HG03342 (cell line): ENCODE data around the gene ZFYVE9.
A peak's percentile ranks its signal among the peaks of the same experiment; 100 is the strongest.
"Not testable (repeated sequence)": the region's sequence is repeated elsewhere in the genome, so short reads cannot be mapped to it uniquely, and the experiment has no call there.

Experiments used
- ATAC-seq: cut with Tn5 transposase; IDR thresholded peaks from one replicate; pipeline ENCODE4 v1.9.1; 2021; ENCODE audit warnings: mild to moderate bottlenecking, moderate library complexity; ENCODE audit not compliant: unreplicated experiment

The ZFYVE9 gene

DNA sequence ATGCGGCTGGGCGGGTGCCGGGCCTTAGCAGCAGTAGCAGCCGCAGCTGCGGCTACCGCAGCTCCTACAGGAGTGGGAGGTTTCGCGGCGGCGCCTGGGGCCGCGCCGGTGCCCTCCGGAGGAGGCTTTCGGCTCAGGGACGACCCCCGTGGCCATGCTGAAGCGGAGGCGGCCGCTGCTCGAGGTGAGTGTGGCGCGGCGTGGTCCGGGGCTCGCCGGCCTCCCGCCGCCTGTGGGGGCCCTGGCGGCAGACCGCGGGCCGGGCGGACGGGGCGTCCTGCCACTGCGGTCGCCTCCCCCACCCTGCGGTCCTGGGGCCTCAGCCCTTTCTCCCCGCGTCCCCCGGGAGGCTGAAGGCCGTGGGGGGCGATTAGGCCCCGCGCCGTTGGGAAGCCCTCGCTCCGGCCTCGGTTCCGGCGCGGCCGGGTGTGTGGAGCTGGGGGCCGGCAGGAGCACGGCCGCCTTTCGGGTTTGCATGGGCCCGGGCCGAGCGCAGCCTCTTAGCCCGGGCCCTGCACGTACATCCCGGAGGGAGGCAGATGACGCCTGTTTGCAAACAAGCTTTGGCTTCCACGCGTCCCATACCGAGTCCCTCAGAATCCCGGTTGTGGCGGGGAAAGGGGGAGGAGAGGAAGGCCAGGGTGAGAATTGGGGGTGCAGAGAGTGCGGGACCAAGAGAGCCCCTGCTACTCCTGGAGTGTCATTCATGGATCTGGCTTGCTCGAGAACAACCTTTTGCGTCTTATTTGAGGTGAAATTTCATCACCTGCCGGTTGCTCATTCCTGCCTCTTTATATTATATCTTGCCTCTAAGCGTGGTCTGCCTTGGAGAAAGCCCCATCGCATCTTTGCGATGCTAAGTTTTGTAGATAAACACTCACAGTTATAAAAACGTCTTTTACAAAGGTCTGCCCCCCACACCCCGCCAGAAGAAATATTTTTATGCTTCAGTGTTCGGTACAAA lies 613 bp downstream of the ZFYVE9 start:
- peak; percentile 47 for ATAC-seq

DNA sequence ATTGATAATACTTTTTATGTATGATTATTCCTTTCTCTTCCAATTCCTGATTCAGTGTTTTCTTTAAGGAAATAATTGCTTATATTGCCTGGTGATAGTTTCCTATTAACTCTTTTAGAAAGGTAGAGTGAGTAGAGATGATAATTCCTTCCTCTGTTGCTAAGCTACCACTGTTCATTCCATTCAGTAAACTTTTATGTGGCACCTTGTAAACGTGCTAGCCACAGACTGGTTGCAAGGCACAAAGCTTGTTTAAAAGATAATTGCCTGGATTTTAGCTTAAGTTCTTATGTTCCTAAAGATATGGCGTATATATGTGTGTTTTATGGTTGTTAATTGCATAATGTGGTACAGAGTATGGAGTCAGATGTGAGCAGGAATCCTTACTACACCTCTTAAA lies 3.2 kb downstream of the ZFYVE9 start:
- no peak for ATAC-seq

DNA sequence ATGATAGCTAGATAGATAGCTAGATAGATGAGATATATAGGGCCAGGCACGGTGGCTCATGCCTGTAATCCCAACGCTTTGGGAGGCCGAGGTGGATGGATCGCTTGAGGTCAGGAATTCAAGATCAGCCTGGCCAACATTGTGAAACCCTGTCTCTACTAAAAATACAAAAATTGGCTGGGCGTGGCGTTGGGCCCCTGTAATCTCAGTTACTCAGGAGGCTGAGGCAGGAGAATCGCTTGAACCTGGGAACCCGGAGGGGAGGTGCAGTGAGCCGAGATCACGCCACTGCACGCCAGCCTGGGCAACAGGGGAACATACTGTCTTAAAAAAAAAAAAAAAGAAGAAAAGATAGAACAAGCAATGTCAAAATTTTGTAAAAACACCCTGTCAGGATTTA lies 8.6 kb downstream of the ZFYVE9 start:
- ATAC-seq: not testable (repeated sequence)

DNA sequence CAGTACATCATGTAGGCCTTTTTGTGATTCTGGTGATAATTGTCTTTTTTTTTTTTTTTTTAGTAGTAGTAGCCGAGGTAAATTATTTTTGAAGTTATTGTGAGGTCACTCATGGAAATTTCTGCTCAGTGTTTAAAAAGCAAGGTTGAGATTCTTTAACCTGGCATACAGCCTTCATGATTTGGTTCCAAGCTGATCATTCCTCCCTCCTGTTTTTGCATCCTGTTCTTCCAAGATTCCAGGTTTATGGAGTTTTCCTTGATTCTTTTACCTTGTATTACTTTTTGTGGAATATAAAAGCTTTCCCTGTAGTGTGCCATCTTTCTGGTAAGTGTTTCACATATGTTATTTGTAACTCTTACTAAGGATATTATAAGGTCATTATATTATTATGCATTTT lies 9.1 kb downstream of the ZFYVE9 start:
- ATAC-seq: no peak

DNA sequence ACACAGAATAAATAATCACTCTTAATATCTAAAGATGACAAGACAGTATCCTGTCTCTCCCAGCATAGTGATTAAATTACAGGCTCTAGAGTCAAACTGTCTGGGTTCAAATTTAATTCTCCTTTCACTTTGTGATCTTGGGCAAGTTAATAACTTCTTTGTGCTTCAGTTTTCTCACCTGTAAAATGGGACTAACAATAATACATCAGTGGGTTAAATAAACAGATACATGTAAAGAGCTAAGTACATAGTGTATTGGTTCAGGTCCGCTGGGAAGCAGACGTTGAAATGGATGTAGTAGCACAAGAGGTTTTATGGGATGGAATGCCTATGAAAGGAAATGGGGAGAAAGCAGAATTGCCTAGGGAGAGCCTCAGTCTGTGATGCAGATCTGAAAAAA lies 10.7 kb downstream of the ZFYVE9 start:
- no peak for ATAC-seq

DNA sequence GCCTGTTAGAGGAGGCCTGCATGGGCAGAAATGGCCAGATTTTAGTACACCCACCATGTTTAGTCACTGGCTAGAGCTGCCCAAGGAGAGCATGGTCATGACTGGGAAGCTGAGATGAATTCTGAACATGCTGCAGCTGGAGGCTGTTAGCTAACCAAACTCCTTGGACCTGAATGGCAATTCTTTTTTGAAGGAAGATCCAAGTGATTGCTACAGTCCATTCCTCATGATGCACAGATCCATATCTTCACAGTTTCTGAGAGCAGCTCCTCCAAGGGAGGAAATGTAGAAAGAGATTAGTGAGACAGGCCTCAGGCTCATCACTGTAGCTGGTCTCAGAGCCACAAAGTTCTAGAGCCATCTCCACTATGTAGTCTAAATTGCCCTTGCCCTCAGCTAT lies 11.1 kb downstream of the ZFYVE9 start:
- ATAC-seq: no peak

DNA sequence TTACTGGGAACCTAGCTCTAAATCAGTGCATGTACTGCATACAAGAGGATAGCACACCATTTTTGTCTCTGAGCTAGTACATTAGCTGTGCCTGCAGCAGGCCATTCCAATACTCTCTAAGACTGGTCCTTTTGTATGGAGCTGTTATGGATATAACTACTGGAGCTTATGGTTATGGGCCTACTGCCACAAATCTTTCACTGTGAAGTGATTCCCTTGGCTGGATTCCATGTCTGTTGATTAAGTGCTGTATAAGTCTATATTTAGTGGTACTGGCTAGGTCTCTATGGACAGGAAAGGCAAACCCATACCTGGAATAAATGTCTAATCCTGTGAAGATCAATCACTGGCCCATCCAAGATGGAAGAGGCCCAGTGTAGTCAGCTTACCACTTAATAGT lies 12.0 kb downstream of the ZFYVE9 start:
- ATAC-seq: no peak

DNA sequence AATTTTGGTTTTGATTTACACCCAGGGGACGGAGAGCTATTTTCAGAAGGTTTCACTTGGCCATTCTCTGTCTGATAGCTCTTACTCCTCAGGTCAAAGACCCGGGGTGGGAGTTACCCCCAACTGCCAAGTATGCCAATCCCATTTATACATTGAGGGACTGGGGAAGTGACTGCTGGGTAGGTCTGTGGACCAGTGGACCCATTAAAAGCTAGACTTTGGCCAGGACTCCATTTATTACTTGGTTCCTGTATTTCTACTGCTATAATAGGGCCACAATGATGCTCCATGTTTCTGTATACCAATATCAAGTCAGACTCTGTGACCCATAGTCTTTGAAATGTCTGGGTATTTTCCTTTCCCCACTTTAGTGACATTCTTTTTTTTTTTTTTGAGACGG lies 14.6 kb downstream of the ZFYVE9 start:
- ATAC-seq: no peak

DNA sequence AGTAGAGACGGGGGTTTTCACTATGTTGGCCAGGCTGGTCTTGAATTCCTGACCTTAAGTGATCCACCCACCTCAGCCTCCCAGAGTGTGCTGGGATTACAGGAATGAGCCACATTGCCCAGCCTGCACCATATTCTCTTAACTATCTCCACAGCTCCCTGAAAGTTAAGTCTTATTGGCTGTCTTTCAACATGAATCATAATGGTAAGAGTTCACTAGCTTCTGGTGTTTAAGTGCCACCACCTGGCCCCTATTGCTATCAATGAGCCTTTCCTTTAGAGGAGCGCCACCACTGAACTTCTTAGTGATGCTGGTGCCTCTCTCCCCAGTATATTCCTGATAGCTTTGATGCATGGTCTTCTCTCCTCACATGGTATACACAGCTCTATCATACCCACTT lies 15.7 kb downstream of the ZFYVE9 start:
- ATAC-seq: no peak

DNA sequence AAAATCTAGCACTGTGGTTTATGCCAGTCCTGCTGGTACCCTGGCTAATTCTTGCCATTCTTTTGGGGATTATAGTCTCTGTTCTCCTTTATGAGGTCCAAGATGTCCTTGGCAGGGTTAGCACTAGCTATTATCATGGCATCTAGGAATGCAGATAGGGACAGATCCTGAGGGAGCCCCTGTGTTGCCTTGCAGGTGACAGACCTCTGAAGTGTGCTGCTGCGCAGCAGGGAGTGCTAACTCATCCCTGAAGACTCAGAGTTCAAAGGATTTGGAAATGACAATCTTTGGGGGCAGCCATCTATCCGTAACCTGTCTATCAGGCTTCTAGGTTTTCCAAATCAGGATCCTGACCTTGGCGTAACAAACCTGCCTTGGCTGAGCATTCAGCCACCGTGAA lies 16.3 kb downstream of the ZFYVE9 start:
- no peak for ATAC-seq

DNA sequence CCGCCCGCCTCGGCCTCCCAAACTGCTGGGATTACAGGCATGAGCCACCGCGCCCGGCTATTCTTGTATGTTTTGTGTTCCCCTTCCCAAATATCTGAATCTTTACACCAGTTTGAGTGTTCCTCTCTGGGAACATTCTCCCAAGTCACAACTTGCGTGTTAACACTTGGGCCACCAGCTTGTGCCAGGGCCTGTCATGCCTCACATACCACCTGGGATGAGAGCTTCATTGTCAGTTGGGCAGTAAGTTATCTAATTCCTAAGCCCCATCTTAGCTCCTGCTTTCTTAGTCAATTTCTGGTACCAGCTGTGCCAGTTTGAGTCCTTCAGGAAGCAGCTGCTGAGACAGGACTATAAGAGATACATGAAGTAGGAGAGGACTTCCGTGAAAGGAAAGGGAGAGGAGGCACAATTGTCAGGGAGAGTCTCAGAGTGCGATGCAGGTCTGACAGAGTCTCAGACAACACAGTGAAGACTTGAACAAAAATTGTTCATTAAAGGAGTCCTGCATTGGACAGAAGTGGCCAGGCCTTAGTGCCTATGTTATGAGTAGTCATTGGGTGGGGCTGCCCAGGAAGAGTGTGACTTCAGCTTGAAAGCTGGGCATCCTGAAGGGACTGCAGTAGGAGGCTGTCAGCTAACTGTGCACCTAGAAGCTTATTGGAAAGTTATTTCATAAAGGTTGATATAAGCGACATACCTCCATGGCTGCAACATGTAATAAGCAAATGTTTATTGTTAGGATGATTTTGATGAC lies 17.3 kb downstream of the ZFYVE9 start:
- ATAC-seq: no peak

DNA sequence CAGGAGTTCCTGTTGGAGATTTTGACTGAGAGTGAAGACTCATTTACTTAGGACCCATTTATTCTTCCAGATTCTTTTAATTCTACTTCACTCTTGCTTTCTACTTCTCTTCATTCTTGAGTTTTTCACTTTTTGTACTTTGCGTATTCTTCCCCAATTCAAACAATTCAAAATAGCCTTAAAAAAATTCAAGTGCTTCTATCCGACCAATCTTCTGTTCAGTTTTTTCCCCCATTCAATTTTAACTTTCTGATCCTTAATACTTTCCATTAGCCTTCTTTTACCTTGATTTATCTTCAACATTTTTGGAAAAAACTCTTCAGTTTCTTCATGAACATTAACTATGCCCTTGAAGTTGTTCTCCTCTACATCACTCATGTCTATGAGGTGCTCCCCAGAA lies 21.1 kb downstream of the ZFYVE9 start:
- ATAC-seq: no peak

DNA sequence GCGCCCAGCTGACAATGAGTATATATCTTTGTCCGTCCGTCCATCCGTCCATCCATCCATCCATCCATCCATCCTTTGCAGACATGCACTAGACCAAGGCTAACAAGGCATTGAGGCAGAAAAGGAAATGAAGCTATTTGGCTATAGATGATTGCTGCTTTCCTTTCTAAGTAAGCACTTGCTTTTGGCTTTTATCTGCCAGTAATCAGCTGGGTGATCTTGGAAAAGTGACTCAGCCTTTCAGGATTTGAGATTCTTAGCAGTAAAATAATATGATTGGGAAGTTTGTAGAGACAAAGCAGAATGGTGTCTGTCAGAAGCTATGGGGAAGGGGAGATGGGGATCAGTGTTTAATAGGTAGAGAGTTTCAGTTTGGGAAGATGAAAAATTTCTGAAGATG lies 22.7 kb downstream of the ZFYVE9 start:
- ATAC-seq: no peak

DNA sequence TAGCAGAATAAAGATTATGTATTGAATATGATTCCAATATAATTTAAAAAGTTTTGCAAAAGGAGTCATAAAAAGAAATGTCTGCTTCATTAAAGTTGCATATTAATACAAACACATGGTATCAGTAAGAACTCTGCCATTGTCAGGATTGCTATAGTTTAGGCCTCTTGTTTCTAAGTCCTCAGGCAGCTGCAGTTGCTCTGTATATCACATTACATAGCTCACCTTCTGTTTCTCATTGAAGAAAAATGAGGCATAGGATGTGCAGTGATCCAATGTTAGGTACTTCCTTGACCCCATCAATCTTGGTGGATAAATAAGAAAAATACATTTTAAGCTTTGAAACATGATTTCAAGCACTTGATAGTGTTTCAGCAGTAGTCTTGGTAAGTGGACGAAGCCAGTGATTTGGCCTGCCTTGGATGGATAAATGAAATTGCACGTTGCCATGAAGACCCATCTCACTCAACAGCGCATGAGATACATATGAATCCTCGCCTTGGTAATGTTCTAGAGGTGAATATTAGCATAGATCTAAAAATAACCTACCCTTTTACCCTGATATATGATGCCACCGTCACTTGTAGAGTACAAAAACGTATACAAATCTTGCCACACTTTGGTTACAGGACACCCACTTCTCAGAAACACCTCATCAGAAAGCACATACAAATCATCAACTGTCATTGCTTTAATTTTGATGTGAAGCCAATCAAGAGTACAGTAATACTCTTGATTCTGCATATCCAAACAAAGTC lies 25.3 kb downstream of the ZFYVE9 start:
- ATAC-seq: no peak

DNA sequence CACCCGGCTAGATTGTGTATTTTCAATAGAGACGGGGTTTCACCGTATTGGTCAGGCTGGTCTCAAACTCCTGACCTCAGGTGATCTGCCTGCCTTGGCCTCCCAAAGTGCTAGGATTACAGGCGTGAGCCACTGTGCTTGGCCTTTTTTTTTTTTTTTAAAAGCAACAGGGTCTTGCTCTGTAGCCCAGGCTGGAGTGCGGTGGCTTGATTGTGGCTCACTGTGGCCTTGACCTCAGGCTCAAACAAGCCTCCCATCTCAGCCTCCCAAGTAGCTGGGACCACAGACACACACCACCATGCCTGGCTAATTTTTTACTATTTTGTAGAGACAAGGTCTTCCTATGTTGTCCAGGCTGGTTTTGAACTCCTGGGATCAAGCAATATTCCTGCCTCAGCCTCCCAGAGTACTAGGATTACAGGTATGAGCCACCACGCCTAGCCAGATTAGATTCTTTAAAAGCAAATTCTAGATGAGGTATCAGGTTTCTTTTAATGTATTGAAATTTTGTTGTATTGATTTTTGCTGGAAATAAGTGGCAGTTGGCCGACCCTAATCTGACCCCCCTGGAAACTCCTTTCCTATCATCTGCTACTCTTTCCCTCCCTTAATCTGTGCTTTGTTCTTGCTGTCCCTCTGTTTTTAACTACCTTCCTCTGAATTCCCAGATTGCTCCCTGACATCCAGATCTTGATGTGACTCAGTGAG lies 26.6 kb downstream of the ZFYVE9 start:
- no peak for ATAC-seq

DNA sequence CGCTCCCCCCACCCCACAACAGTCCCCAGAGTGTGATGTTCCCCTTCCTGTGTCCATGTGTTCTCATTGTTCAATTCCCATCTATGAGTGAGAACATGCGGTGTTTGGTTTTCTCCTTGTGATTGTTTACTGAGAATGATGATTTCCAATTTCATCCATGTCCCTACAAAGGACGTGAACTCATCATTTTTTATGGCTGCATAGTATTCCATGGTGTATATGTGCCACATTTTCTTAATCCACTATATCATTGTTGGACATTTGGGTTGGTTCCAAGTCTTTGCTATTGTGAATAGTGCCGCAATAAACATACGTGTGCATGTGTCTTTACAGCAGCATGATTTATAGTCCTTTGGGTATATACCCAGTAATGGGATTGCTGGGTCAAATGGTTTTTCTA lies 29.3 kb downstream of the ZFYVE9 start:
- not testable (repeated sequence) for ATAC-seq

DNA sequence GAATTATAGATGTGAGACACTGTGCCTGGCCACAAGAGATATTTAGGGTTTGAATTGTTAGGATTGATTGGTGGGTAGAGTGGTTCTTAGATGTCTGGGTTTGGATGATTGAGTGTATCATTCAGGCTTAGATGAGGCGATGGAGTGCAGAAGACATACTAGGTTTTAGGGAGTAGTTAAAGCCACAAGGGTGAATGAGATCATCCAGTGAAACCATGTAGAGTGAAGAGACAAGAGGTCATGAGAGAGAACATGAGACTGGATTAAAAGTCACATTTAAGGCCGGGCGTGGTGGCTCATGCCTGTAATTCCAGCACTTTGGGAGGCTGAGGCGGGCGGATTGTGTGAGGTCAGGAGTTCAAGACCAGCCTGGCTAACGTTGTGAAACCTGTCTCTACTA lies 37.2 kb downstream of the ZFYVE9 start:
- ATAC-seq: no peak

DNA sequence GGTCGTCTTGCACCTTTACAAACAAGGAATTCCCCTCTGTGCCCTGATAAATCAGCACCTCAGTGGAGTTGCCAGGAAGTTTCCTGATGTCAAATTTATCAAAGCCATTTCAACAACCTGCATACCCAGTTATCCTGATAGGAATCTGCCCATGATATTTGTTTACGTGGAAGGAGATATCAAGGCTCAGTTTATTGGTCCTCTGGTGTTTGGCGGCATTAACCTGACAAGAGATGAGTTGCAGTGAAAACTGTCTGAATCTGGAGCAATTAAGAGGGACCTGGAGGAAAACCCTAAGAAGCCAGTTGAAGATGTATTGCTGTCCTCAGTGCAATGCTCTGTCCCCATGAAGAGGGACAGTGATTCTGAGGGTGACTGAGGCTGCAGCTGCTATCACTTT lies 38.3 kb downstream of the ZFYVE9 start:
- ATAC-seq: no peak

DNA sequence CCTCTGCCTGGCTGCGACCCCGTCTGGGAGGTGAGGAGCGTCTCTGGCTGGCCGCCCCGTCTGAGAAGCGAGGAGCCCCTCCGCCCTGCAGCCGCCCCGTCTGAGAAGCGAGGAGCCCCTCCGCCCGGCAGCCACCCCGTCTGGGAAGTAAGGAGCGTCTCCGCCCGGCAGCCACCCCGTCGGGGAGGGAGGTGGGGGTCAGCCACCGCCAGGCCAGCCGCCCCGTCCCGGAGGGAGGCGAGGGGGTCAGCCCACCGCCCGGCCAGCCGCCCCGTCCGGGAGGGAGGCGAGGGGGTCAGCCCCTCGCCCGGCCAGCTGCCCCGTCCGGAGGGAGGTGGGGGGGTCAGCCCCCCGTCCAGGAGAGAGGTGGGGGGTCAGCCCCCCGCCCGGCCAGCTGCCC lies 39.9 kb downstream of the ZFYVE9 start:
- ATAC-seq: not testable (repeated sequence)

DNA sequence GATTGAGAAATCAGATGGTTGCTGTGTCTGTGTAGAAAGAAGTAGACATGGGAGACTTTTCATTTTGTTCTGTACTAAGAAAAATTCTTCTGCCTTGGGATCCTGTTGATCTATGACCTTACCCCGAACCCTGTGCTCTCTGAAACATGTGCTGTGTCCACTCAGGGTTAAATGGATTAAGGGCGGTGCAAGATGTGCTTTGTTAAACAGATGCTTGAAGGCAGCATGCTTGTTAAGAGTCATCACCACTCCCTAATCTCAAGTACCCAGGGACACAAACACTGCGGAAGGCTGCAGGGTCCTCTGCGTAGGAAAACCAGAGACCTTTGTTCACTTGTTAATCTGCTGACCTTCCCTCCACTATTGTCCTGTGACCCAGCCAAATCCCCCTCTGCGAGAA lies 40.4 kb downstream of the ZFYVE9 start:
- ATAC-seq: not testable (repeated sequence)
